Measurements from ENCODE around the gene DAPK2. TPM values are rescaled to one million over a fixed set of nuclear protein-coding genes. Genes with fewer than 3 reads are reported as not detected.

DAPK2 gene
- polyA plus RNA-seq, 2 of the 4 experiments (the other 2 are of a cell fraction) = 3.1 to 4.8 TPM

DNA sequence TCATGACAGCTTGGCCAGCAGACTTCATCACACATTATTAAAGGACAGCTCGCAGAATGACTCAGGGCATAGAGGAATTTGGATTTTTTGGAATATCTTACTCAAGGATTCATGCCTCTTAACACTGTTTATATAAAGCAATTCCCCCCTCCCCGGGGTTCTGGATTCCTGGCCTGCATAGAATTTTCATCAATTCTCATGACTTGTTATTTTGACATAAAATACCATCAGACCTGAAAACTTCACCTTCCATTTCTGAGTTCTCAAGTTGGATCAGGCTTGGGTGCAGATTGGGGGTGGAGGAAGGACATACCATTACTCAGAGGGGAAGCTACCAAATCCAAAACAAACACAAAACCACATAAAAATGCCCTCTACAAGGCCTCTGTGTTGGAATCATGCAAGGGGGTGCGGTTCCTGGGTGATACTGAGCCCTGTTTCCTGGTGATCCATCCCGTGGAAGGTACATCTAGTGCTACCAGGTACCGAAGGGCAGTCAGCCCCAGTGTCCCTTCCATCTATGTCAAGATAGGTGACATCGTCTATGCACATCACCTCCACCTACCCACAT, 95.3 kb downstream of the DAPK2 start:
- Histone ChIP-seq H3K27ac (no peak overlapping the region), H3K4me2 (no peak overlapping the region), H3K9me3 (no peaks in the 10 kb centered on the region), H3K4me1 (peaks cover 6% of the 10 kb centered on the region; the same call in 2 of the 3 replicates), H3K4me3 (no peak overlapping the region)
- POLR2A ChIA-PET = no interaction called here
- FAIRE-seq (no peak), DNase-seq (ENCODE audit: low read depth in 1 of 2, low spot score in 1 of 2) (no peak), ATAC-seq (no peak; a peak in 2 of 6 replicates)
- 70% methylated on average over 6 of the region's 6 CpGs for WGBS (ENCODE audit: missing lambda C conversion rate)
- CTCF ChIA-PET = interaction anchor here (0.6 to 2.0 kb wide), 3 partner anchors 9 to 117 kb away, joined by 3 to 7 read pairs (median 3); no protein-coding TSS in a partner anchor
- TF ChIP-seq POLR2A (IDR thresholded peaks at IDR 0.05; ENCODE audit: low read length) (no peak), MAFK (IDR thresholded peaks at IDR 0.05; ENCODE audit: partially characterized antibody) (no peak), SREBF2 (IDR thresholded peaks at IDR 0.05) (no peak), FOSB (CRISPR knock-in tag; IDR thresholded peaks at IDR 0.05) (no peak), POLR2AphosphoS2 (conservative IDR thresholded peaks at IDR 0.05; ENCODE audit: low read length) (no peak), ZNF302 (CRISPR knock-in tag; IDR thresholded peaks at IDR 0.05) (no peak), MYC (IDR thresholded peaks at IDR 0.05; ENCODE audit: borderline replicate concordance, low read length) (no peak)
- TF ChIP-seq, protein P1, sequence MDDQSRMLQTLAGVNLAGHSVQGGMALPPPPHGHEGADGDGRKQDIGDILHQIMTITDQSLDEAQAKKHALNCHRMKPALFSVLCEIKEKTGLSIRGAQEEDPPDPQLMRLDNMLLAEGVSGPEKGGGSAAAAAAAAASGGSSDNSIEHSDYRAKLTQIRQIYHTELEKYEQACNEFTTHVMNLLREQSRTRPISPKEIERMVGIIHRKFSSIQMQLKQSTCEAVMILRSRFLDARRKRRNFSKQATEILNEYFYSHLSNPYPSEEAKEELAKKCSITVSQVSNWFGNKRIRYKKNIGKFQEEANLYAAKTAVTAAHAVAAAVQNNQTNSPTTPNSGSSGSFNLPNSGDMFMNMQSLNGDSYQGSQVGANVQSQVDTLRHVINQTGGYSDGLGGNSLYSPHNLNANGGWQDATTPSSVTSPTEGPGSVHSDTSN (IDR thresholded peaks at IDR 0.05) = no peak
- TF ChIP-seq, protein P2, sequence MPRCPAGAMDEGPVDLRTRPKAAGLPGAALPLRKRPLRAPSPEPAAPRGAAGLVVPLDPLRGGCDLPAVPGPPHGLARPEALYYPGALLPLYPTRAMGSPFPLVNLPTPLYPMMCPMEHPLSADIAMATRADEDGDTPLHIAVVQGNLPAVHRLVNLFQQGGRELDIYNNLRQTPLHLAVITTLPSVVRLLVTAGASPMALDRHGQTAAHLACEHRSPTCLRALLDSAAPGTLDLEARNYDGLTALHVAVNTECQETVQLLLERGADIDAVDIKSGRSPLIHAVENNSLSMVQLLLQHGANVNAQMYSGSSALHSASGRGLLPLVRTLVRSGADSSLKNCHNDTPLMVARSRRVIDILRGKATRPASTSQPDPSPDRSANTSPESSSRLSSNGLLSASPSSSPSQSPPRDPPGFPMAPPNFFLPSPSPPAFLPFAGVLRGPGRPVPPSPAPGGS (IDR thresholded peaks at IDR 0.05) = no peak
- TF ChIP-seq, protein P3, sequence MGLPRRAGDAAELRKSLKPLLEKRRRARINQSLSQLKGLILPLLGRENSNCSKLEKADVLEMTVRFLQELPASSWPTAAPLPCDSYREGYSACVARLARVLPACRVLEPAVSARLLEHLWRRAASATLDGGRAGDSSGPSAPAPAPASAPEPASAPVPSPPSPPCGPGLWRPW (IDR thresholded peaks at IDR 0.05) = no peak
- TF ChIP-seq, protein P4, sequence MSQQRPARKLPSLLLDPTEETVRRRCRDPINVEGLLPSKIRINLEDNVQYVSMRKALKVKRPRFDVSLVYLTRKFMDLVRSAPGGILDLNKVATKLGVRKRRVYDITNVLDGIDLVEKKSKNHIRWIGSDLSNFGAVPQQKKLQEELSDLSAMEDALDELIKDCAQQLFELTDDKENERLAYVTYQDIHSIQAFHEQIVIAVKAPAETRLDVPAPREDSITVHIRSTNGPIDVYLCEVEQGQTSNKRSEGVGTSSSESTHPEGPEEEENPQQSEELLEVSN (IDR thresholded peaks at IDR 0.05; ENCODE audit: borderline replicate concordance, low read depth) = no peak

DNA sequence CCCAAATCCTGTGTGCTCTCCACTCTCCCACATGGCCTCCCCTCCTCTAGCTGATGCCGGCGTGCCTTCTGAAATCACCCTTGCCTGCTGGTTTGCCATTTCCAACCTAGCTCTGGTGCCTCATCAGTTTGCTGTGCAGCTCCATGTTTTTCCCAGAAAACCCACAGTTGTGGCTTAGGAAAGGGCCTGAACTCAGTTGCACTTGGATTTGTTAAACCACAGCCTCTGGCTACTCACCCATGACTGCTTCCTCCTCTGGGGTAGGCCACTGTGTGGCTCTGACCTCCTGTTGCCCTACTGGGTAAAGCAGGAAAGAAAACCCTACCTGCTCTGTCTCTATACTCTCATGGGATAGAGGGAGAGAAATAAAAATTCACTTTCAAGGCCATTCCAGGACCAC, 97.3 kb downstream of the DAPK2 start:
- ATAC-seq (no peak), DNase-seq (ENCODE audit: low read depth in 1 of 2, low spot score in 1 of 2) (no peak), FAIRE-seq (no peak)
- H3K4me3 ChIP-seq = no peak overlapping the region
- no peak overlapping the region for H3K27ac ChIP-seq
- 98% methylated on average over 2 of the region's 2 CpGs for WGBS (ENCODE audit: missing lambda C conversion rate)
- H3K4me1 ChIP-seq = peaks cover 6% of the 10 kb centered on the region; the same call in 2 of the 3 replicates
- TF ChIP-seq ZSCAN20 (CRISPR knock-in tag; IDR thresholded peaks at IDR 0.05) = no peak
- TF ChIP-seq ZNF302 (CRISPR knock-in tag; IDR thresholded peaks at IDR 0.05) = no peak
- no peak for TF ChIP-seq PHF8 (IDR thresholded peaks at IDR 0.05; ENCODE audit: borderline replicate concordance, low read depth)
- TF ChIP-seq CHD2 (IDR thresholded peaks at IDR 0.05; ENCODE audit: low read length, partially characterized antibody) = no peak
- TF ChIP-seq, protein P5, sequence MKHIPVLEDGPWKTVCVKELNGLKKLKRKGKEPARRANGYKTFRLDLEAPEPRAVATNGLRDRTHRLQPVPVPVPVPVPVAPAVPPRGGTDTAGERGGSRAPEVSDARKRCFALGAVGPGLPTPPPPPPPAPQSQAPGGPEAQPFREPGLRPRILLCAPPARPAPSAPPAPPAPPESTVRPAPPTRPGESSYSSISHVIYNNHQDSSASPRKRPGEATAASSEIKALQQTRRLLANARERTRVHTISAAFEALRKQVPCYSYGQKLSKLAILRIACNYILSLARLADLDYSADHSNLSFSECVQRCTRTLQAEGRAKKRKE (CRISPR knock-in tag; IDR thresholded peaks at IDR 0.05; ENCODE audit: low read depth) = no peak
- no peak for TF ChIP-seq EHF (CRISPR knock-in tag; IDR thresholded peaks at IDR 0.05)
- no peak for TF ChIP-seq ESRRA (IDR thresholded peaks at IDR 0.05; ENCODE audit: borderline replicate concordance, low read length)
- TF ChIP-seq RAD21 (conservative IDR thresholded peaks at IDR 0.05 in 1 of 2, IDR thresholded peaks at IDR 0.05 in 1 of 2) = no peak
- TF ChIP-seq EP300 (IDR thresholded peaks at IDR 0.05) = no peak
- TF ChIP-seq HDAC2 (IDR thresholded peaks at IDR 0.05) = no peak
- TF ChIP-seq CEBPB (IDR thresholded peaks at IDR 0.05) = no peak
- no peak for TF ChIP-seq NPAS2 (CRISPR knock-in tag; IDR thresholded peaks at IDR 0.05; ENCODE audit: borderline replicate concordance)
- TF ChIP-seq HEYL (CRISPR knock-in tag; IDR thresholded peaks at IDR 0.05) = no peak
- no peak for TF ChIP-seq CBX8 (IDR thresholded peaks at IDR 0.05)
- TF ChIP-seq TP53 (CRISPR knock-in tag; IDR thresholded peaks at IDR 0.05) = no peak
- CTCF ChIA-PET = interaction anchor here (1.0 to 5.6 kb wide), 4 partner anchors 11 to 118 kb away, joined by 3 to 37 read pairs (median 6); no protein-coding TSS in a partner anchor
- POLR2A ChIA-PET = no interaction called here
- no peaks in the 10 kb centered on the region for H3K9me3 ChIP-seq
- H3K4me2 ChIP-seq = no peak overlapping the region

Measured in A549 (cell line).